Hepatocyte (in vitro differentiated cells): ENCODE results near the gene MDGA2.

Source experiments
- CTCF ChIP-seq: fragments of 200-600 bp; sonication (generic); IDR thresholded peaks from 2 replicates; pipeline ENCODE4 v1.5.1; 2016; ENCODE audit warnings: antibody characterized with exemption, mild to moderate bottlenecking; ENCODE audit not compliant: poor library complexity
- EZH2 ChIP-seq: fragments of 200-600 bp; sonication (generic); IDR thresholded peaks from 2 replicates; pipeline ENCODE4 v1.6.1; 2016; ENCODE audit warnings: antibody characterized with exemption, mild to moderate bottlenecking, borderline replicate concordance
- EZH2phosphoT487 ChIP-seq: fragments of 200-600 bp; sonication (generic); IDR thresholded peaks from one replicate; pipeline ENCODE4 v1.6.1; 2018; ENCODE audit warnings: antibody characterized with exemption, mild to moderate bottlenecking, low read depth, moderate library complexity; ENCODE audit not compliant: unreplicated experiment, severe bottlenecking

DNA sequence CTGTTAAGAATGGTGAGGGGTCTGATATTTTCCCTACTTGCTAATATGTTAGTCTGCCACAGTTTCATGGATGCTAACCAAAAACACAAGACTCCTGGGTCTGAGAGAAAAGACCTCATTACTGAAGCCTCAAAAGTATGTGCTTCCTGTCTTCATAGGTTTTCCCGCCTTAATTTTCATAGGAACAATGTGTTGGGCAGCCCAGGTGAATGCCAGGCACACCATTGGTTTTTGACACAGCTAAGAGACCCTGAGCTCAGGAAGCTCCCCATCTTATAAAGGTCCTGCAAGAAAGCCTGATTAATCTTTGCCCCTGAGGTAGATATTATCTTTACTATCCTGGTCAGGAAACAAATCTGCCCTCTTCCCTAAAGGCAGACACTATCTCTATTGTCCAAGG is 464.1 kb downstream of the MDGA2 start:
- no peak for TF ChIP-seq EZH2
- no peak for TF ChIP-seq CTCF
- no peak for TF ChIP-seq EZH2phosphoT487
